Activated CD4-positive, alpha-beta T cell treated with anti-CD3 and anti-CD28 coated beads, Interleukin-2, Interleukin-6, amounts not matched to agents 100 ng/mL and 50 ng/mL, durations not matched to agents 16 hours and 8 hours (primary cell): ENCODE results near the gene PACSIN2.
"Not testable (repeated sequence)": the region's sequence is repeated elsewhere in the genome, so short reads cannot be mapped to it uniquely, and the experiment has no call there.

Source experiments
- DNase-seq: peaks from one replicate; pipeline ENCODE4 v3.0.0-alpha.2; 2020

PACSIN2 gene

DNA sequence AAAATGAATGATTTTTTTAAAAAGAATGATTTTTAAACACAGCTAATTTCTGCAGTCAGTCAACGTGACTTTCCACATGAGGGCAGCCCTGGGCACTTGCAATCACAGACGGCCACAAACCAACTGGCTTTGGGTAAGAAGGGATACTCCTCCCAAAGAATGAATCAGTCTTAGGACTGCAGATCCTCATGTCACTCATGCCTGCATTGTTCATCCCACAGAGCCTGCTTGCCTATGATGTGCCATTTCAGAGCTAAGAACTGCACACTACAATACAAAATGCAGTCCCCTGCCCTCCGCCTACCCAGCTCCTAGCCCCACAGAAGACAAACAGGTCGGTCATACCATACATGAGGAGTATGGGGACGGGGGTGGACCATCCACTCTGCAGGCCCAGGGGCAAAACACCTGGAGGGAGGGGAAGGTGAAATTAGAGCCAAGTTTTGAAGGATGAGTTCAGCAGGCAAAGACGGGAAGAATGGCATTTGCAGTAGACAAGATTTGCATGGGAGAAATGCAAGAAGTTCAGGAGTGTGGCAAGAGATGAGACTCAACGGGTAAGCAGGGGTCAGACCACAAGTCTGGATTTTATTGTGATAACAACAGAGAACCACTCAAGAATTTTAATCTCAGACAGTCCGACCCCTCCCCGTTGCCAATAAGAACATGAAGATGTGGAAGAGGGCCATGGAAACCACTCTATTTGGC is 24.7 kb downstream of the PACSIN2 start:
- DNase-seq: no peak

DNA sequence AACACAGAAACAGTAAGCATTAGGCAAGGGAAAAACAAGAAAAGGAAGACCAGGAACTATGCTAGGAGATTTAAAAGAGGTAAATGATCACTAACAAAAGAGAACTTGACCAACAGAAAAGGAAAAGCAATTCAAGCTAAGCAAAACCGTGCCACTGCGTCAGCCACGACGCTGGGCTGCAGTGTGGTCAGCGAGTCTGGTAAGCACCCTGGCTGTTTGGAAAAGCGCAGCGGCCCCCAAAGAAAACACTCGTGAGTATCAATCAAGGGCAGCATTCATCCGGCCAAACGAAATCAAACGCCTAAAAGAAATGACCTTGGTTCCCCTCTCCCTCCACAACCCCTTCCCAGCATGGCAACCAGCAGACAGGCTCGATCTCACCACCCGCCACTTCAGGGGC is 28.8 kb downstream of the PACSIN2 start:
- DNase-seq: no peak

DNA sequence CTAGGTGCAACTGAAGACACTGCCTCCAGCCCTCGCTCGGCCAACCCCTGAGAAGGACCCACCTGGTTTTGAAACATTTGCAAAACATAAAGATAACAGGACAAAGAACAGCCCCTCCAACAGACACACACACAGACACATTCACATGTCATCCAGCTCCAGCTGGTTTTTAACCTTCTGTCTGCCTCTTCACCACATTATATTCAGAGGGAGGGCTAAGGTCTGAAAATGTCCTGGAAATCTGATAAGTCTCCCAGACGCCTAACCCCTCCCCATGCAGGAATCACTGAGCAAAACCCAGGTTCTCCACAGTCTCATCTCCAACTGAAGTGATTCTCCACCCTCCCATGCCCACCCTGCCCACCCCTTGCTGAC is 29.4 kb downstream of the PACSIN2 start:
- no peak for DNase-seq

DNA sequence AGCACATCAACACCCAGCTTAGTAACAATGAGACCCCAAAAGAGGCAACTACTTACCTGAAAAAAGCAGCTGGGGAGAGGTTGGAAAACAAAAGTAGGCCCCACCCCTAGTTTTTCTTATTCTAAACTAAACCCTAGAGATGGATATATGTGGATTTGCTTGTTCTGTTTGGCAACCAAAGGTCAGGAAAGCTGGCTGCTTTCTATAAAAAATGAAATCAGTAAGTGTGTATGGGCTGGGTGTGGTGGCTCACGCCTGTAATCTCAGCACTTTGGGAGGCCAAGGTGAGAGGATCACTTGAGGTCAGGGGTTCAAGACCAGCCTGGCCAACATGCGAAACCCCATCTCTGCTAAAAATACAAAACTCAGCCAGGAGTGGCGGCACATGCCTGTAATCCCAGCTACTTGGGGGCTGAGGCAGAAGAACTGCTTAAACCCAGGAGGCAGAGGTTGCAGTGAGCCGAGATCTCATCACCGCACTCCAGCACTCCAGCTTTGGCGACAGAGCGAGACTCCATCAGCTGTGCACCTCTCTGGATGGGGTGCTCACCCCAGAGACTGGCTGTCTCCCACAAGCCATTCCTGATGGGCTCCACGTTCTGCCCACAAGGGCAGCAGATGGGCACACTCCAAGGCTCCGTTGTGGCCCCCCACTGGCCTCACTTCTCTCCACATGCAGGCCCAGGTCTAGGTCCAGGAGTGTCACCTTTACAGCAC is 30.0 kb downstream of the PACSIN2 start:
- DNase-seq: no peak

DNA sequence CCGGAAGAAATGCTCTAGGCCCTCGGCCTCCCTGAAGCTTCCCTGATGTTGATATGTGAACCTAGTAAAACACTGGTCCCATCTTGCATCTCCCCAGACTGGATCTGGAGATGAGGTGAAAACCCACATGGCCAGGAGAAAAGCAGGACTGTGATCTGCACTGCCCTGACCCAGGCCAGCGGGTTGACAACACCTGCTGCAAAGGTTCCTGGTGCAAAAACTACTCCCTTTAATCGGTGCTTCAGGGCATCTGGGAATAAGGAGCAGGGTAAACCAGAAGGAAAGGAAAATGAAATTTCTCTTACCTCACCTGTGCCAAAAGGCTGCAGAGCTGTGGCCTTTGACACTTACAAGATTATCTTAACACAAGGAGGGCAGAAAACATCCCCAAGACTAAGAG is 30.6 kb downstream of the PACSIN2 start:
- DNase-seq: no peak

DNA sequence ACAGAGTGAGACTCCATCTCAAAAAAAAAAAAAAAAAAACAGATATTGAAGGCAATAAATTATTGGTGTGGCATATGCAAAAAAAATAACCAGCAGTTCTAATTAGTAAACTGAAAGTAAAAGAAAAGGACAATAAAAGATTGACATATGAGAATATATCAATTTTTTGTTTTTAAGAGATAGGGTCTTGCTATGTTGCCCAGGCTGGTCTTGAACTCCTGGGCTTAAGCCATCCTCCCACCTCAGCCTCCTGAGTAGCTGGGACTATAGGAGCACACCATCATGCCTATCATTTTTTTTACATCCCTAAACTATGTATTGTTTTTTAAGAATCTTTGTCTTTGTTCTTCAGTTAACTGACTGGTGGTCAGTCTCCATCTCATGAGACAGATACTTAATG is 31.5 kb downstream of the PACSIN2 start:
- no peak for DNase-seq

DNA sequence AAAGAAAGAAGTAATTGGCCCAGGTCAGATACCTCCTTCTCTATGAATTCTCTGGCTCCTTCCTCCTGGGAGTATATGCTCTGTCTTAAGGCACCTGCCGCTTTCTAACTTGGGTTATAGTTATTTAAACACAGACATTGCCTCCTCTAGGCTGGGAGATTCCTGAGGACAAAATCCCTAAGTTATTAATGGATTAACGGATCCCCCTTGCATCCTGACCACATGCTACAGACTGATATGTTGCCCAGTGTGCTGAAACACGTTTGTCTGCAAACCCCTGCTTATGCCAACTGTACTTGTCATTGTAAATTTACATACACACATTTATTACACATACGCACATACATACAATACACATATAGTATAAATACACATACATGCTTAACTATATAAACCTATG is 35.3 kb downstream of the PACSIN2 start:
- DNase-seq: no peak

DNA sequence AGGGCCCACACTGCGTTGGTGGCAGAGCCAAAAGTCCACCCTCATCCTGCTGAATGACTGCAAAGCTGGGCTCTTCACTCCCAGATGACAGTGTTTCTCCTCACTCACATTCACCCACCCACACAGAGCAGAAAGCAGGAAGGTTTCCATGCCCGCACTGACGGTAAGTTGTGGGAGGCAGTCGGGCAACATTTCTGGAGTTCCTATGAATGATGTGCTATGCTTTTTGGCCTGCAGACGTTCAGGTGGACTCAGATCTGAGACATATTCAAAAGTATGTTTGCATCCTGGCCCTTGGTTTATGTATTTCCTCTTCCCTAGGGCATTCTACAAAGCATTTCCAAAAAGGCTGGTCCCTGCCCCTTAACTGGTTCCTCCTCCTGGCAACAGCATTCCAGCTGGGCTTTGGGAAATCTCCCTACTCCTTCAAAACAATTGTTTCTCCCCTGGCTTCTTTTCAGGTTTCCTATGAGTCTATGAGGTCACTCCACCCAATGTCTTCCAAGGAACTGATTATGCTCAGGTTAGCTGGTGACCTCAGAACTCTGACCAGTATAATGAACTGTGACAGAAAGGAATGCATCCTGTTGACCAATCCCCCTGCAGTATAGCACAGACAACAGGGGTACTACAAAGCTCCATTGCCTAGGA is 36.4 kb downstream of the PACSIN2 start:
- DNase-seq: no peak

DNA sequence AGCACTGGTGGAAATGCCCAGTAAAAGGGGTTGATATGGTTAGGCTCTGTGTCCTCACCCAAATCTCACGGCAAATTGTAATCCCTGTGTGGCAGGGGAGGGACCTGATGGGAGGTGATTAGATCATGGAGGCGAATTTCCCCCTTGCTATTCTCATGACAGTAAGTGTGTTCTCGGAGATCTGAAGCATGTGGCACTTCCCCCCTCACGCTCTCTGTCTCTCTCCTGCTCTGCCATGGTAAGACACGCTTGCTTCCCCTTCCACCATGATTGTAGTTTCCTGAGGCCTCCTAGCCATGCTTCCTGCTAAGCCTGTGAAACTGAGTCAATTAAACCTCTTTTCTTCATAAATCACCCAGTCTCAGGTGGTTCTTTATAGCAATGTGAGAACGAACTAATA is 37.4 kb downstream of the PACSIN2 start:
- DNase-seq: no peak

DNA sequence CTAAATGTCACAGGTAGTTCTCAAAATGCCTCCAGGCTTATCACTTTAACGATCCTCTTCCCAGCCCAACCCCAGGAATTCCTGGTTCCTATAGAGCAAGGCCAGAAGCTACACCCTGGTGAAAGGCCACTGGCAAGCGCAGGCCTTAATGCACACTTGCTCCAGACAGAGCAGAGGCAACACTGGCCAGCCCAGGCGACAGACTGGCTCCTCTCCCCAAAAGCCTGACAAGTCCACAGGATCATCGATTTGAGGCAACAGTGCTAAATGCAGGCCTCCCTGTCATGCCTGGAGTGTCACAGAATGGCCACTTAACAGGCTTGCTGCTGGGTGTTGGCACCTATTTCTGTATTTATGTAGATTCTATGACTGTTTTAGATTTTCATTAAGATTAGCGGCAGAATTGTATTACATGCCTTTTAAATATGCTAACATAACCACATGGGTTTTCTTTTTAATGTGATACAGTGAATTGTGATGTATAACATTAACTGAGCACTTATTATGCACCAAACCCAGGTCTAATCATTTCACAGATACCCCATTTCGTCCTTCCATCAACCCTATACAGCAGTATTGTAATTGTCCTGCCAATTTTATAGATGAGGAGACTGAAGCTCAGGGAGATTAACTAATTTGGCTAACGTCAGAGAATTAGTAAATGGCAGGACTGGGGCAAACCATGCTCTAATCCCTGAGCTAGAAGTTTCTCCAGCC is 38.6 kb downstream of the PACSIN2 start:
- no peak for DNase-seq

DNA sequence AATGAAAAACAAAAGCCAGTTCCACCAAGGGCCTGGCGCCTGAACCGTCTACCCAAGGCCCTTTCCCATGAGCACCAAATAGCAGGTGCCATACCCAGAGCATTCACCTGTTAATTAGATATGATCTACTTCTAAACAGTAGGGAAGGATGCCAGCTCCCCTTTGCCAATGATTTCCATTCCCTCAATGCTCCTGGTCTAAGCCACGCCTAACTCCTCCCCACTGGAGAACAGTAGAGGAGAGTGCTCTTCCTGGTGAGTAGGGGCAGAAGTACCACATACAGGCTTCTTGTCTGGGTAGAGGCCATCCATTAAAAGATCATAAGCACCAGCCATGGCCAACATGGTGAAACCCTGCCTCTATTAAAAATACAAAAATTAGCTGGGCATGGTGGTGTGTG is 40.7 kb downstream of the PACSIN2 start:
- DNase-seq: no peak

DNA sequence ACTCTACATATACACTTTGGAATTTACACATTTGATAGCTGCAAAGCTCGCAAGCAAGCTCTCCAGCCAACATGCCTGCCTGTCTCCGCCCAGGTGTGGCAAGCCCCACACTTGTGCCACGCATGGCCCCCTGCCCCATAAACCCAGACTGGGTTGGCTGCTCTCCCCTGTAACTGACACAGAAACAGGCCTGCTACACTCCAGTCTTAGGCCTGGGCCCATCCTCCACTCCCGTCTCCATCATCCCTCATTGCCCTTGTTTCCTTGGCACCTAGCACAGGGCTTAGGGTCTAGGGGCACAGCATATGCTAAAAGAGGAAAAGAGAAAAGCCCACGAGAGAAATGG is 41.4 kb downstream of the PACSIN2 start:
- no peak for DNase-seq

DNA sequence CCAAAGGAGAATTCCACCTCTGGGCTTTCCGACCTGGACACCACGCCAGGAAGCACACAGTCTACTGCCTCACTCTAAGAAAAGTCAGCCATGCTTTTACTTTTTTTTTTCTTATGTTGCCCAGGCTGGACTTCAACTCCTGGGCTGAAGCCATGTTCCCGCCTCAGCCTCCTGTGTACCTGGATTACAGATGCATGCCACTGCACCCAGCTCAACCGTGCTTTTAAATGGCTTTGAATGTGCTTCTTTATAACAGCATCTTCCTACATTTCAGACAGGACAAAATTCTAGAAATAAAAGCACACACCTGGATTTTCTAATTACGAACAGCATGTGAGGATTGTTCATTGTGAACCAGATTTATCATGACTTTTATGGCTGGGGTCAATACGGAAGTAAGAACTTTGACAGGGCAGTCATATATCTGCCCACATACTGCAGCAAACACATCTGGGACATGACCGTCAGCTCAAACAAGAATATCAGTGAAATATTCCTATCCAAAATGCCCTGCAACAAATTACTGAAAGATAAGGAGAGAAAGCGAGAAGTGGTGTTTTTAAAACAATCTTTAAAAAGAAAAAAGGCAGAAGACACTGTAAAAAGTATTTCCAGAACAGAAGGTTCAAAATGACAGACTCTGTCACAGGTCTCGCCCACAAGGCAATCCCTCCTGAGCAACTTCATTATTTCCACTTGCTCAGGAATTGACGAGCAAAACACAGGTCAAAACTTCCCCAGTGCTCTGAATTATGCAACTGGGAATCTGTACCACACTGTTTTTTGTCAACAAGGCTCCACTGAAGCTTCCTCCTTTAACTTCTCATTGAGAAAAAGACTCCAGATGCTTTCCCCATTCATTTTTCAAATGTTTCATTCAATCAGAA is 42.1 kb downstream of the PACSIN2 start:
- DNase-seq: no peak

DNA sequence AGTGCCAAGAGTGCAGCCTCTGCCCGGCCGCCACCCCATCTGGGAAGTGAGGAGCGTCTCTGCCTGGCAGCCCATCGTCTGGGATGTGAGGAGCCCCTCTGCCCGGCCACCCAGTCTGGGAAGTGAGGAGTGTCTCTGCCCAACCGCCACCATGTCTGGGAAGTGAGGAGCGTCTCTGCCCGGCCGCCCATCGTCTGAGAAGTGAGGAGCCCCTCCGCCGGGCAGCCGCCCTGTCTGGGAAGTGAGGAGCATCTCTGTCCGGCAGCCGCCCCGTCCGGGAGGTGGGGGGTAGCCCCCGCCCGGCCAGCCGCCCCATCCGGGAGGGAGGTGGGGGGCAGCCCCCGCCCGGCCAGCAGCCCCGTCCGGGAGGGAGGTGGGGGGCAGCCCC is 43.5 kb downstream of the PACSIN2 start:
- DNase-seq: not testable (repeated sequence)

DNA sequence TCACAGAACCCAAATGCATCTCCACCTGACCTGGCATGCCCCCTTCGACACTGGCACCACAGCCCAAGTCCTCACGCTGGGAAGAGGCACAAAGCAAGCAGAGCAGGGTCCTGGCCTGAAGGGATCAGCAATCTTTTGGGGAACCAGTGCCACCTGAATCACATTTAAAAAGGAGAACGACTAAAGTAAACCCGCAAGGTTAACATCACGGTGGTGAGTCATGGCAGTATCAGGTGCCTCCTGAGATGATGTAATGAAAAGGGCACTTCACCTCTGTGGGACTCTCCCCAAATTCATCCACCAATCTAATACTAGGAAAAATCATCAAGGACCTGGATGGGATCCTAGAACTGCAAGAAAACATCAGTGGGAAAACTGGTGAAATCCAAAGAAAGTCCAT is 44.9 kb downstream of the PACSIN2 start:
- DNase-seq: no peak

DNA sequence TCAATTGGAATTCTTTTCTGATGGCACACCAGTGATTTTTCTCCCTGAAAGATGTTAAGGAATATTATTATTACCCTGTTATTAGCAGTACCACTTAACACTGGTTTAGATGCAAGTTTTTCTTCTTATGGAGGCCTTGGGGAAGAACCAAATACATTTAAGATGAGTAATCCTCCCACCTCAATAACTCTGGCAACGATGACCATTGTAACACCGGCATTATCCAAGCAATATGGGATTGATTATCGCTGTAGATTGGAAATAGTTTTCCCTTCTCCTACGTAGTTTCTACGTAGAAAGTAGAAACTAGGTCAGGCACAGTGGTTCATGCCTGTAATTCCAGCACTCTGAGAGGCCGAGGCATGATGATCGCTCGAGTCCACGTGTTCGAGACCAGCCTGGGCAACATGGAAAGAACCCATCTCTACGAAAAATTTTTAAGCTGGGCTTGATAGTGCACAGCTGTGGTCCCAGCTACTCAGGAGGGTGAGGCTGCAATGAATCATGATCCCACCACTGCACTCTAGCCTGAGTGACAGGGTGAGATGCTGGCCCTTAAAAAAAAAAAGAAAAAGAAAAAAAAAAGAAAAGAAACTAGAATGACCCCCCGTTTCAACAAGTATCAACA is 45.5 kb downstream of the PACSIN2 start:
- DNase-seq: no peak

DNA sequence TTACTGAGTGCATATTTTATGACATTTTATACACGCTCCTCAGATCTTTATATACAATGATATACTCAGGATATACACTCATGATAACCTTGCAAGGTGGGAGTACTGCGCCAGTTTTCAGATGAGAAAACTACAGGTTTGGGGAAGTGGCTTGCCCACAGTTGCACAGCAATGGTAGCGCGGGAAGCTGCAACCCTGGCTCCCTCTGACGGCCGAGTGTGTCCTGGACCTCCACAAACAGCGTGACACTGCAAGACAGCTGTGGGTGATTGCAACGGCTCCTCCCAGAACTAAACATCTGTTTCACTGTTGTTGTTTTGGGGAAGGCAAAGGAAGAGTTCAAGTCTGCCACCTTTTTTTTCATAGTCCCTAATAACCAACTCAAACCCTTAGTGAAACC is 47.0 kb downstream of the PACSIN2 start:
- DNase-seq: no peak

DNA sequence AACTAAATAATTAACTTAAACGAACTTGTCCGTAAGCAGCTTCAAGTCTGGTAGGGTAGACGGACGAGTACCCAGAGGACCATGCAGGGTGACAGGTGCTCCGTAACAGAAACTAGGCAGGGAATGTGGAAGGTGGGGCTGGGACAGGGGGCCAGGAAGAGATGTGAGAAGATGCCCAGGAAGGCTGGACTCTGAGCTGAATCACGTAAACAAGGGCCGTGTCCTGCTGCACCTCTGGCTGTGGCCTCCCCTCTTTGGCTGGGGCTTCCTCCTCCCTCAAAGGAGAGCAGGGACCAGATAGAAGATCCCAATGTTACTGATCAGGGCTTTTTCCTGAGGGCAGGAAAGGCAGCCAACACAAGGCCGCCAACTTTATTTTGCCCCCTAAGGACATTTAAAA is 47.9 kb downstream of the PACSIN2 start:
- no peak for DNase-seq

DNA sequence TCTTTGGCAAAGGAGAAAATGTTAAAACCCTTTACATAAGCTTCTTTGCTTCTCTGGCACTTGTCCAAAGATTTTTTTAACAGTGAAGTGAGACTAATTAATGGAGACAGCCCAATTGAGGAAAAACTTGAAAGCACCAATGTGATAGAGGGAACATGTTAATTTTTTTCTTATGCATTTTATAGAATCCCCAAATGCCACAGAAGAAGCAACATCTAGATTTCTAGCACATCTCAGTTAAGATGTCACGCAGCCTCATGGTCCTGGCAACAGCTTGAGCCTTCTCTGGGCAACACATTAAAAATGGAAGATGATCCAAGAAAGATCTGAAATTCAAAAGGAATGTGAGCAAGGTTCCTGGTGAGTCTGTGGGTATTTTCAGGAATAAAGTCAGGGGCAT is 48.5 kb downstream of the PACSIN2 start:
- no peak for DNase-seq

DNA sequence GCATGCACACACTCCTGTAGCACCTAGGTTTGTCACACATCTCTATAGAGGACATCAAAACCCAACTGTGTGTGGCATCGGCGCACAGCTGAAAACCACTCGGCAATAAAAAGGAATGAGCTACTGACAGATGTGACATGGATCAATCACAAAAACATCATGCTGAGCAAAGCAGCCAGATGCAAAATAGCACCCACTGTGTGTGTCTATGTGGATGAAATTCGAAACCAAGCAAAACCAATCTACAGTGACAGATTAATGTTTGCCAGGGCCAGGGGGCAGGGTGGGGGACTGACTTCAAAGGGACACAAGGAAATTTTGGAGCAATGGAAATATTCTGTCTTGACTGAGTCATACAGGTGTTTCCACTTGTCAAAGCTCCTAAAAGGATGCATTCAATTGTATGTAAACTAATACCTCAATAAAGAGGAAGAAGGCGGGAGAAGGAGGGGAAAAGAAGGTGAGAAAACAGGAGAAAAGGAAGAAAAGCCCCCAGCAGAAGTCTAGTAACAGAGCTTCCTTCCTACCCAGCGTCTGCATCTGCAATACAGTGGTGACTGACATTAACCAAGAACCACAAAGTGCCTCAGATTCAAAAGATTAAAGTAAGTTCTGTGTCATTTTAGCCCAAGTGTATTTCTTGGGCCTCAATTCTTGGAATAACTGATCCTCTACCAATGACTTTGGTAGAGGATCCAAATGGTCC is 49.8 kb downstream of the PACSIN2 start:
- DNase-seq: peak; percentile 66

DNA sequence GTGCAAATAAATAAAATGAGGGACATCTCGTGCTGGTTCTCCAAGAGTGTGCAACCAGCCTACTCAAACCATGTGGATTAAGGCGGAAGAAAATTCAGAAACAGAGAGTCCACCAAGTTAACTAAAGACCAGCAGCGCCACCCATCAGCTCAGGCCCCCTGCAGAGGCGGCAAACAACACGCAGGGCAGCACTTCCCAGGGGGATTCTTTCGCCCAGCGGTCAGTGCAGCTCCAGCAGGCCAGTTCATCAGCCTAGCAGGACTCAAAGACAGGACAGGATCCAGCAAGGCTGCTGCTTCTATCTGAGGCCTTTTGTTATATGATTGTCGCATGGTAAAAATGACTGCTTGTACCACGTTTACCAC is 51.7 kb downstream of the PACSIN2 start:
- no peak for DNase-seq
